HG03571 (cell line): ENCODE data around the gene CHML.

Experiments used
- ATAC-seq: cut with Tn5 transposase; IDR thresholded peaks from one replicate; pipeline ENCODE4 v1.9.1; 2021; ENCODE audit not compliant: unreplicated experiment

CHML gene

DNA sequence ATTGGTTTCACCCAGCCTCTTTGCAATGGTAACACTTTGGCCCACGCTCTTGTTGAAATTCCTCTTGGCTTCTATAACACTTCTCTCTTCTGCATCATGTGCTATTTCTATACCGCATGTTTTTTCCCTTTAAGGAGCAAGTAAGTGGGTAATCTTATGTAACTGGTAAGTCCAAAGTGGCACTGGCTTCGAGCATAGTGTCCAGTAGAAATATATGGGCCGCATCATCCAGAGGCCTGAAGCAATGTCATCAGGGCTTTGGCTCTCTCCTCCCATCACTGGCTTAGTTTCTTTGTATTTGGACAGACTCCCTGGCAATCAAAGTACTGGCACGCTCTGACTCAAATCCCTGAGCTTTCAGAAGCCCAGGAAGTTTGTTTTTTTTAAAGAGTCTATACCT lies 17.5 kb downstream of the CHML start:
- ATAC-seq, result no peak

DNA sequence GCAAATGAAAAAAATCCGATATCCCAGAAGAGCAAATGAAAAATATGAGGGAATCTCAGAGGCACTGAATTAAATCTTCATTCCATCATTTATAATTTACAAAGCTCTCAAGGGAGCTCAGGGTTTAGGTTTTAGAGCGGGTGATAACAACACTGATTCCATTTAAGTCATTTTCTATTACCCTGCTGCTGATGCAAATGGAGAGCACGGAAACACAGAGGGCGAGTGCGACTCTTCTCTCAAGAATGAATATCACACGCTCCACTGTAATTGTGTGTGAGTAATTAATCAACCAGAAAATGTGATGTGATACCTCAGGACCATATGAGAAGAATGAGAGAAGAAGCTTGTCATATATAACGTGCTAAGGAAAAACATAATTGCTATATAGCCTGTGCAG lies 22.7 kb downstream of the CHML start:
- ATAC-seq, result no peak

DNA sequence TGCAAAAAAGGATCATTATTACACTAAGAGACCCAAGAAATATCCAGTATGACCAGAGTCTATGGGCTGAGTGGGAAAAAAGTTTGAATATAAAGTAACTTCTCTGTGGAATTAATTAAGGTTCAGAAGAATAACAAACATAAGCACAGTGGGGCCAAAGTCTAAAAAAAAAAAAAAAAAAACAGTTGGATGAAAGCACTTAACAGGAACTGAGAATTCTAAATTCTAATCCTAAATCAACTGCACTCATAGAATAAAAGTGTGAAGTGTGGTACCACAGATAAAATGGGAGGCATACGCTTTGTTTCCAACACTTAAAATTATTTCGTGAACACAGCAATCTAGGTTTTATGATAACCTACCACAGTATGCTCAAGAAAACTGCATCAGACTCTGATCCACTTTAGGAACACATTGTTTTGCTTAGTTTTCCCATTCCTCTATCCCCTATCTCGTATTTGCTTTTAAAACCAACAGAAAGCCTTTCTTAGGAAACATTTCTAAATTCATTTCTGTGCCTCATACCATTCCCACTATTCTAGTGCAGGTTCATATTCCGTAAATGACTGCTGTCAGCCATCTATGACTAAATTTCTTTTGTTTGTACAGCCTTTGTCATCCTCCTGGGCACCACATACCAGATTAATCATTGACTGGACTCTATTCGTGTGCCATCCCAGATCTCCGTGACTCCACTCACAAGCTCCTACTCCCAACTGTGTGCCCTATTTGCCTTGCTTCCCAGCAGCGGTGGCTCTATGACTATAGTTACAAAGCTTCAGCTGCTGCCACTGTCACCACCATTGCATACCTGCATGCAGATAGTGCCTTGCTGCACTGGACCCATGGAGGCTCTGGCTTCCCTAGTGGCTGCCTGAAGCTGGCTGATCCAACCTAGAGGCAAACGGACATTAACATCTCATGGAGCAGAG lies 24.9 kb downstream of the CHML start:
- ATAC-seq, result no peak

DNA sequence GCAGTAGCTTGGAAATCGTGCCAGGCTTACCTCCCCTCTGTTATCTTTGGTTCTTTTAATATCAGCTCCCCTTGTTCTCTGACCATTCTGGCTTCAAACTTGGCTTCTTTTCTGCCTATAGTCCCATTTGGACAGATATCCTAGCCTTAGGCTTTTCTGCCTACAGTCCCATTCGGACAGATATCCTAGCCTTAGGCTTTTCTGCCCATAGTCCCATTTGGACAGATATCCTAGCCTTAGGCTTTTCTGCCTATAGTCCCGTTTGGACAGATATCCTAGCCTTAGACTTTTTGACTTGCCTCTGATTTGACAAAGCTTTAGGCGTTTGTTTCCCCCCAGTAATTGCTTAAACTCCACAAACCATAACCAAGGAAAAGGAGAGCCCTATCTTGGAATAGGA lies 25.6 kb downstream of the CHML start:
- no peak for ATAC-seq

DNA sequence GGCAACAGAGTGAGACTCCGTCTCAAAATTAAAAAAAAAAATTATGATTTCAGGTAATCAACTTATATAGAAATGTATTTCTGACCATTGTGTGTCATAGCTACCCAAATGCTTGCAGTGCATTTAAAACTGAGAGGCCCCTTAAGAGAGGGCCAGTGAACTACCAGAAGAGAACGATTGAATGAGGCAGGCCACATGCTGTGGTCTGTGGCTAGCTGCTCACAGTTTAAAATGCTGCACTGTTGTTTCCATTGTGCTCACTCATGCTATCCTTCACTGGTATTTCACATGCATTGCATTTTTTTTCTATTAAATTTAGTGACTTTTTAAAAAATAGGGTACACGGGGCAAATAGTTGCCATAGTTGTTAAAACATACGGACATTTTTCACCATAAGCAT lies 26.0 kb downstream of the CHML start:
- no peak for ATAC-seq

DNA sequence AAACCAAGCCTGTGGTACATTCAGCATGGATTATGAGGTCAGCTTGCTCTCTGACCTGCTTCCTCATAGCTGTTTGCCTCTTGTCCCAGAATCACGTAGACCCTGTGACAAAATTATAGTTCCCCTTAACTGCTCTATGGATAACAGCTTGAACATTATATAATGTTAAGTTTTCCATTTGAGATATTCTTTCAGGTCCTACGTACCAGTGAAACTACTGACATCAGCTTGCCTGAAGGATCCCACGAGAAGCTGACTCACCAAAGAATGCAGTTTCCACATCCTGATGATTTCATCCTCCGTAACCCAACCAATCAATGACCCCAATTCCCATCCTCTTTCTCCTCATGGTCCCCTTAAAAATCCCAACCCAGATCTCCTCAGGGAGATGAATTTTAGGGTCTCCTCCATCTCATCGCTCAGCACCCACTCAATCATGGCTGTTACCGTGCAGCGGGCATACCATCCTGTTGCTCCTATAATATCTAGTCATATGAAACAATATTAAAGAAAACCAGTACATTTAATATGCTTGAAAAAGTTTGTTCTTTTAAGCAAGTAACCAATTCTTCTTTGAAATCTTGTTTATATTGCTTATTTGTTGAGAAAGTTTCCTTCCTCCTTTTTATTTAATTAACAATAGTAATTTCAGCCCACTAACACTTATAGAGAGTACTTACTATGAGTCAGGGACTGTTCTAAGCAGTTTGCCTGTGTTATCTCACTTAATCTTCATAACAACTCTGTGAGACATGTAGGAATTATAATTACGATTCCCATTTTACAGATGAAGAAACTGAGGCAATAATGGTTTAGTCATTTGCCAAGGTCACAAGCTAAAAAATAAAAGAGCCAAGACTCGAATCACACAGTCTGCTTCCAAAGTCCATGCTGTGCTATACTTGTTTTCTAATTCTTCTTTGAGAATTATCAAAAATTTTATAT lies 27.4 kb downstream of the CHML start:
- ATAC-seq, result no peak

DNA sequence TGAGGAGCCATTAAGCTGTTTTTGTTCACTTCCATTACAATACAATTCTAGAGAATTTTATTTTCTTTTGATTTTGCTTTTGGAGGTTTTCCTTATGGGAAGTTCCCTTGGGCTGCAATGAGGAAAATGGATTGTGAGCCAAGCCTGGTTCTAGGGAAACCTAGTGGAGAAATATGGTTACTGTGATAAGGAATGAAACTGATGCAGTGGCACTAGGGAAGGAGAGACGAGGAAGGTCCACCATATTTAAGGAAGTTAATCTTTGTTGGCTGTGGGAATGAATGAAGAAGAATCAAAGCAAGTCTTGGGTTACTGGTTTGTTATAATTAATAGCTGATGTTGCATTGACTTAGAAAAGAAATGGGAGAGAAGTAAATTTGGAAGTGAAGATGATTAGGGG lies 28.4 kb downstream of the CHML start:
- no peak for ATAC-seq

DNA sequence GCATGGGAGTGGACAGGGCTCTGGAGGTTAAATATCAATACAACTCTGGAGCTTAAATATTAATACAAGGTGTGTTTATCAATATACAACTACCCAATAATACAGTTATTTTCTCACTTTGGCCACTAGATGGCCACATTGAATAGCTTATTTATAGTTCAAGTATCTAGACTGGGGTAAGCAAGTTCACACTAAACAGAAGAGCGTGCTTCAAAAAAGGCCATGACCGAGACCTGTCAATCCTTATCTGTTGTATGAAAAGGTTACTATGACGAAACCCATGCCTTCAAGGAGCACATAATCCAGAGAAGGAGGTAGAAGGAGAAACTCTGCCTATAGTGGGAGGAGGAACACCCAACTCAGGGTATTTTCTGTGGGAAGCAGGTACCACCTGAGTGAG lies 29.1 kb downstream of the CHML start:
- ATAC-seq, result peak; percentile 97

DNA sequence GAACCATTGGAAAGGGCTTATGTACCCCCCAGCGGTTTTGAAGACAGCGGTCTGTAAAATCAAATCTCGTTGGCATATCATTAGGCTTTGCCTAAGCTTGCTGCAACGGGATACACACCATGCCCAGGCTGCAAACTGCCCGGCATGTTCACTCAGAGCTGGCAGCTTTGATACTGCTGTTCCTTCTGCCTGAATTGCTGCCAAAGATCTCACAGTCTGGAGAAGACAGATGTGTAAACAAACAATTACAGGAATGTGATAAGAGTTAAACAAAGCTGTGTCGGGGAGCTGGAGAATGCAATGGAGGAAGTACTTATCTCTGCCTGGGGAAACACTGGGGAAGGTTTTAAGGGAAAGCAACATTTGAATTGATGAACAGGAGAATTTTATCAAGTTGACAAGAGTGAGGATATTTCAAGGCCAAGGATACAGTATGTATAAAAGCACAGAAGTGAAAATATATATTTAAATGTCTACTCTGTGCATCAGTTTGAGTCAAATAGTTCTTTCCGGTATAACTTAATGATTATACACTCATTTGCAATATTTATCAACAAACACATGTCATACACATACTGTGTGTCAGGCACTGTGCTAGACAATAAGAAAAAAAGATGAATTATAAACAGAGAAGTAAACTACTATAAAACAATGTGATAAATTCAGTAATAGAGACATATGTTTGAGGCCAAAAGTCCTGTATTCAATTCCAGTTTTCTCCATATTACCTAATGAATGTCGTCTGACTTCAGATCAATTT lies 29.9 kb downstream of the CHML start:
- ATAC-seq, result no peak

DNA sequence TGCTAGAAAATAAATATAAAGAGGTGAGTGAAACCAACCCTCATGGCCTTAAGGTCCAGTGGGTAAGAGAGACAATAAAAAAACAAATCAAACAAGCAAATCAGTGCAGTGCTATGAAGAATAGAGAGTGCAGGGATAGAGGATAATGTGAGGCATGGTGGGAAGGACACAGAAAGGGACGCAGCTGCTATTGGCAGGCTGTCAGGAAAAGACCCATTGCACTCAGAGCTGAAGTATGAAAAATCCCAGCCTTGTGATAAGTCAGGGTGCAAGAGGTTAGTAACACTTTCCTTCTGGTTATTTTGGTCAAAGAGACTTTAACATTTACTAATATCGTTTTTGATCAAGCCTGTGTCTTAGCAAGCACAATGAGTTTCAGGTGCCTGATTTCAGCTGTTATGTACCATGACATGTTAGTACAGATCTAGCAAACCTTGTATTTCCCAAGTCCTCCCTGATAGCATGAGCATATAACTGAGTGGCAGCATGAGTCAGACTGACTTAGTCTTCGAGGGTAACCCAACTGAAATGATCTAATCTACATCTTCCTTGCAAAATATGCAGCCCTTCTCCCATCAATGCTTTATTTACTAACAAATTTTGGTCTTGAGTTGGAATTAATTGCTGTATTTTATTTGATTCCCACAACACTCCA lies 31.7 kb downstream of the CHML start:
- ATAC-seq, result no peak

DNA sequence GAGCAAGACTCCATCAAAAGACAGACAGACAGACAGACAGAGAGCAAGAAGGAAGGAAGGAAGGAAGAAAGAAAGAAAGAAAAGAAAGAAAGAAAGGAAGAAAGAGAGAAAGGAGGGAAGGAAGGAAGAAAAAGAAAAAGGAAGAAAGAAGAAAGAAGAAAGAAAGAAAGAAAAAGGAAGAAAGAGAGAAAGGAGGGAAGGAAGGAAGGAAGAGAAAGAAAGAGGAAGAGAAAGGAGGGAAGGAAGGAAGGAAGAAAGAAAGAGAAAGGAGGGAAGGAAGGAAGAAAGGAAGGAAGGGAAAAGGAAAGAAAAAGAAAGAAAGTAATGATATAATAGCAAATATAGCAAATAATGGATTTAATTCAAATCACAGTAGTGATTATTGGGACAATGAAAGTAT lies 32.7 kb downstream of the CHML start:
- no peak for ATAC-seq

DNA sequence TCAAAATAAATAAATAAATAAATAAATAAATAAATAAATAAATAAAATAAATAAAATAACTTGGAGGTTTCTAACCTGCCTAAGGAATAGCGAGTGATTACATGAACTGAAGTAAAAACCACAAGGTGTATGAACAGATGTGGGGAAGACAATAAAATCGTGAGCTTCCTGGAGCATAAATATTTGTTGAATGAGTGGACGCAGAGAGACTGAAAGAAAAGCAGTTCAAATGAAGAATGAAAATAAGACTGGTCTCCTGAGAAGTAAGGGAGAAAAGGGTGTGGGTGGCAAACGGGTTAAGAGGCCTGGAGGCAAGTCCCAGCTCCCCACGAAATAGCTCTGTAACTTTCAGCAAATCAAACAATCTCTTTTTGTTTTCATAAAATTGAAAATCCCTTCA lies 33.6 kb downstream of the CHML start:
- ATAC-seq, result no peak

DNA sequence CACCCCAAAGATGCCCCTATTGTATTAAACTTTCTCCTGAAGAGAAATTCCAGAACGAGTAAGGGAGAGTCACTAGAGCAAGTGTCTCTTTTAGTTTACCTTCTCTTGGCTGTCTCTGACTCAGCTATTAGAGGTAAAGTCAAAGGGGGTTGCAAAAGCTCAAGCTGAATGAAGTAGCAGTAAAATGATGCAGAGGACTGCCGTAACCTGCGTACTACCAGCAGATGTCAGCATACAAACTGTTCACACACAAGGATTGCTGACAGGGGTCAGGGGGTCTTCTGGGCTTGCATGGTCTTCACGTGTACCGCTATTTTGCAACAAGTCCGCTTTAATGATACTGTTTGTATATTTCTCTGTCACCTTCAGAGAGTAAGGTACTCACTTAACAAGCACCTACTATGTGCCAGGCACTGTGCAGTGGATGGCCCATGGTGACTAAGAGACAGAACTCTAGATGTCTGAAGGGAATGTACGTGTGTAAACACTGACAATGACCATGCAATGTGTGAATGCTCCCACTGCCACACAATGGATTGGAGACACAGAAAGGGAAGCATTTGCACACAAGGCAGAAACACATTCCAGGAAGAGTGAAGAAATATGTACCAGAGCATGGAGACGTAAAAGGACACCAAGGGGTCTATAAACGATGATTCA lies 34.9 kb downstream of the CHML start:
- no peak for ATAC-seq

DNA sequence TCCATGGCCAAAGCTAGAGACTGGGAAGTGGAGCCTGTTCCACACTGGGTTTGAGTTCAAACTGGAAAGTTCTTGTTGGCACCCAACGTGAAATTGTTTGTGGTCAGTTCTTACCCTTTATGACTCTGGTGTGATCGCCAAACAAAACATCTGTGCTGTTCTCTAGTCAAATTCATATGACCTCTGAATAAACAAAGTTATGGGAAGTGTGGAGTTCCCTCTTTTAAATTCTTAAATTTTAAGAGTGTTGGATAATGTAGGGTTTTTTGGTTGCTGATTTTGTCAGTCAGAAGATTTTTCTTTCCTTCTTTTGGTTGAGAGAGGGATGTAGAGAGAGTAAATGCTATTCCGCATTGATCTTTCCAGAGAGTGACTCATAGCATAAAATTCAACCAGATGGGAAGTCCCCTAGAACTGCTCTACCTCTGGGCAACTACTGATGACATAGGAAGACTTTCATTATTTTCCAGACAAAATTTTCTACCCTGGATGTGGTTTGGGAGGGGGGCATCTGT lies 36.4 kb downstream of the CHML start:
- no peak for ATAC-seq

DNA sequence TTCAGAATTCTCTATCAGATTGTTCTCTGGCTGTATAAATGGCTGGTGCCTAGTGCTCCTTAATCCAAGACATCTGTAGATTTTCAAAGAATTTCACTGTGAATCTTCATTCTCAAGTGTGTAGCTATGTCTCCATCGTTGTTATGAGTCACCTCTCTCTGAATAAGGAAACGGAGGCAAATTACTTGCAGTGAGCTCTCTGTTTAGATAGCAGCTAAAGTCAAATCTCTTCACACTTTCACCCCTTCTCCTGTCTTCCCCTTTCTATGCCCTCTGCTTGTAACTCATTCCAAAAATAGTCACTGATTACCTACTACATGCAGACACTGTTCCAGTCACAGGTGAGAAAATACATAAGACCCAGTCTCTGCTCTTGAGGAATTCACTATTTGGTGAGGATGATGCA lies 39.7 kb downstream of the CHML start:
- ATAC-seq, result peak; percentile 62

DNA sequence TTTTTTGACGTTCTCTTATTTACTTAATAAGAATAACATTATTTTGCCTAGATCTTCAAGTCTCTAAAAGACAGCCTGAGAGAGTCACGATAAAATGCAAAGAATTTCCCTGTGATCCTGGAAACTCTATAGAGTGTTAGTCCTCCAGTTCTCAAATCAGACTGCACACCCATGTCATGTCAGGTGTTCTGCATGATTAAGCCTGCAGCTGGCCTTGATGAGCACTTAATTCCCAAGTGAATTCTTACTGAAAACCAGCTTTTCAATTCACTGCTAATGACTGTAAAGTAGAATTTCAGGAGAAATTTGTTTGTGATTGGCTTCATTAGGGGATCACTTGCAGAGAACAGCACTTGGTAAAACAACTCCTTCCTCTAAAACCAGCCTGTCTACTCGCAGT lies 41.9 kb downstream of the CHML start:
- ATAC-seq, result peak; percentile 41

DNA sequence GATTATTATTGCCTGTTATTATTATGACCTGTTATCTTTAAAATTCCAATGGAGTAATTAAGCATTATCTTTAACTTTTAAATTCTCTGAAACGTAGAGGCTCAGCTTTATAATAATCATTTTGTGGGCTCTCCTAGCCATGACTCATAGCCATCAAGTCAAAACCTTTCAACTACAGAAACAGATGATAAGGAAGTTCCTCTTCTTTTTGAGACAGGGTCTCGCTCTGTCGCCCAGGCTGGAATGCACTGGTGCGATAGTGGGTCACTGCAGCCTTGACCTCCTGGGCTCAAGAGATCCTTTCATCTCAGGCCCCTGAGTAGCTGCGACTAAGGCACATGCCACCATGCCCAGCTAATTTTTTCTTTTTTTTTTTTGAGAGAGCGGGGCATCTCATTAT lies 43.5 kb downstream of the CHML start:
- ATAC-seq, result no peak

DNA sequence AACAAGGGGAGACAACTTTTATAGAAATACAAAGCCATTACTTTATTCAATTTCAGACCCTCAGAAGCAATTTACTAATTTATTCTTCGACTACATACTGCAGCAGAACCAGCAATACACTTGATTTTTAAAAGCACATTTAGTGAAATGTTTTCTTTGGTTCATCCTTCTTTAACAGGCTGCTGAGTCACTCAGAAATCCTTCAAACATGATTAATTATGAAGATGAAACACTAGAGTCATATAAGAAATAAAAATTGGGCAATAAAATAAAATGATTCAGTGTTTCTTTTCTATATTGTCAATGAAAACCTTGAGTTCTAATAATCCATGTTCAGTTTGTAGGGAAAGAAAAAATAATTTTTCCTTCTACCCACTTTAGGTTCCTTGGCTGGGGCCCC lies 47.0 kb downstream of the CHML start:
- ATAC-seq, result no peak

DNA sequence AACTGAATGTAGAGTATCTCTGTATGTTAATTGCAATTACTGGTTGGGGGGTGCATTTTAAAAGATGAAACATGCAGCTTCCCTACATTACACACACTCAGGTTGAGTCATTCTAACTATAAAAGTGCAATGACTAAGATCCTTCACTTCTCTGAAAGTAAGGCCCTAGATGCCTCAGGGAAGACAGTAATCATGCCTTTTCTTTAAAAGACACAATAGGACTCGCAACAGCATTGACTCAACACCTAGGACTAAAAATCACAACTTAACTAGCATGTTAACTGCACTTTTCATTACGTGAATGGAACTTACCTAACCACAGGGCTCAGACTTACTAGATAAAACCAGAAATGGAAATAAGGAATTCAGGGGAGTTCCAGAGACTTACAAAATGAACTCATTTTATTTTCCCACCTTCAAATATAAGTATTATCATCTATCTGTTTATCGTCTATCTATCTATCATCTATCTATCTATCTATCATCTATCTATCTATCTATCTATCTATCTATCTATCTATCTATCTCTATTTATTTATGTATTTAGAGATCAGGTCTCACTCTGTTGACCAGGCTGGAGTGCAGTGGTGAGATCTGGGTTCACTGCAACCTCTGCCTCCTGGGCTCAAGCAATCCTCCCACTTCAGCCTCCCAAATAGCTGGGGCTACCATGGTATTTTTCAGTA lies 47.8 kb downstream of the CHML start:
- ATAC-seq, result peak; percentile 49
